22Rv1 (cell line): ENCODE data around the gene MTX1.
"Not testable (repeated sequence)": the region's sequence is repeated elsewhere in the genome, so short reads cannot be mapped to it uniquely, and the experiment has no call there.

Experiments used
- CTCF ChIP-seq: fragments of 450-650 bp; IDR thresholded peaks from 2 replicates; pipeline ENCODE4 v1.5.1; 2017; ENCODE audit warnings: mild to moderate bottlenecking
- ZFX ChIP-seq: fragments of 450-650 bp; IDR thresholded peaks from 2 replicates; pipeline ENCODE4 v1.6.1; 2017; ENCODE audit warnings: antibody characterized with exemption, borderline replicate concordance

- not testable (repeated sequence) for TF ChIP-seq CTCF, ZFX
These were observed 43.9 kb upstream of the MTX1 start for GRCh38 chr1:155164625-155165024.
